Ovary (tissue), 3 donors: ENCODE measurements around the gene SPG11.

Experiments
- POLR2A ChIP-seq: fragments of 450-650 bp; IDR thresholded peaks from one replicate; pipeline ENCODE4 v1.6.1; 2017; ENCODE audit warnings: antibody characterized with exemption, mild to moderate bottlenecking, moderate library complexity
- TF ChIP-seq, protein P1 (sequence below), 3 donors: fragments of 450-650 bp in 2 of 3; fragments of 200-600 bp in 1 of 3; IDR thresholded peaks; one replicate each; pipeline versions ENCODE4 v1.5.1 to v1.8.0; 2016 to 2022; ENCODE audit warnings: antibody characterized with exemption in 3 of 3, mild to moderate bottlenecking in 1 of 3
- donor health status: DM: no; HTN: no; CAD: no.

DNA sequence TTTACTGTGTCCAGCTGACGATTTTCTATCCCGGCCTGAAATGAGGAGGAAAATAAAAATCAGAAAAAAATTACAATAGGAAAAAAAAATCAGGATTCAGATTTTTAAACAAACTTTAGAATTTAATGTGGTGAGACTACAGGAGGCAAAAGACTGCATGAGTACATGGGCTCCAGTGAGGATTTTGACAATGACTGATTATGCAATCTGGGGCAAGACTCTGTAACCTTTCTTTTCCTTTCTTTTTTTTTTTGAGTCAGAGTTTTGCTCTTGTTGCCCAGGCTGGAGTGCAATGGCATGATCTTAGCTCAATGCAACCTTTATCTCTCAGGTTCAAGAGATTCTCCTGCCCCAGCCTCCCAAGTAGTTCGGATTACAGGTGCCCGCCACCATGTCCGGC is 29.9 kb downstream of the SPG11 start:
- TF ChIP-seq, protein P1, sequence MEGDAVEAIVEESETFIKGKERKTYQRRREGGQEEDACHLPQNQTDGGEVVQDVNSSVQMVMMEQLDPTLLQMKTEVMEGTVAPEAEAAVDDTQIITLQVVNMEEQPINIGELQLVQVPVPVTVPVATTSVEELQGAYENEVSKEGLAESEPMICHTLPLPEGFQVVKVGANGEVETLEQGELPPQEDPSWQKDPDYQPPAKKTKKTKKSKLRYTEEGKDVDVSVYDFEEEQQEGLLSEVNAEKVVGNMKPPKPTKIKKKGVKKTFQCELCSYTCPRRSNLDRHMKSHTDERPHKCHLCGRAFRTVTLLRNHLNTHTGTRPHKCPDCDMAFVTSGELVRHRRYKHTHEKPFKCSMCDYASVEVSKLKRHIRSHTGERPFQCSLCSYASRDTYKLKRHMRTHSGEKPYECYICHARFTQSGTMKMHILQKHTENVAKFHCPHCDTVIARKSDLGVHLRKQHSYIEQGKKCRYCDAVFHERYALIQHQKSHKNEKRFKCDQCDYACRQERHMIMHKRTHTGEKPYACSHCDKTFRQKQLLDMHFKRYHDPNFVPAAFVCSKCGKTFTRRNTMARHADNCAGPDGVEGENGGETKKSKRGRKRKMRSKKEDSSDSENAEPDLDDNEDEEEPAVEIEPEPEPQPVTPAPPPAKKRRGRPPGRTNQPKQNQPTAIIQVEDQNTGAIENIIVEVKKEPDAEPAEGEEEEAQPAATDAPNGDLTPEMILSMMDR (IDR thresholded peaks at IDR 0.05), result no peak
- no peak for TF ChIP-seq POLR2A
